Thyroid gland (tissue), 4 donors: ENCODE measurements around the gene RNF32. TPM values are rescaled to one million over a fixed set of nuclear protein-coding genes. Genes with fewer than 3 reads are reported as not detected.

ENCODE experiments used
- DNase-seq, 2 donors: peaks; one replicate each; pipeline ENCODE4 v3.0.0-alpha.2; 2019
- H3K27ac ChIP-seq, 3 donors: fragments of 200-600 bp; sonication (generic); 1 replicate in 2 of 3; 2 replicates in 1 of 3; pipeline ENCODE4 v1.5.1; 2016 to 2019; ENCODE audit warnings: mild to moderate bottlenecking in 1 of 3, moderate library complexity in 1 of 3
- H3K27me3 ChIP-seq: fragments of 200-600 bp; sonication (generic); one replicate; pipeline ENCODE4 v1.5.1; 2019
- H3K36me3 ChIP-seq, 2 donors: fragments of 200-600 bp; sonication (generic); one replicate each; pipeline ENCODE4 v1.5.1; 2016 to 2019
- H3K4me1 ChIP-seq, 2 donors: fragments of 200-600 bp; sonication (generic); one replicate each; pipeline ENCODE4 v1.5.1; 2017 to 2019
- H3K4me3 ChIP-seq, 3 donors: fragments of 200-600 bp; sonication (generic); replicated peaks in 1 of 3; 1 replicate in 2 of 3; 2 replicates in 1 of 3; pipeline ENCODE4 v1.5.1; 2016; ENCODE audit warnings: mild to moderate bottlenecking in 1 of 3
- H3K9me3 ChIP-seq: fragments of 200-600 bp; sonication (generic); one replicate; pipeline ENCODE4 v1.5.1; 2017
- CTCF ChIP-seq, 6 experiments: fragments of 200-600 bp in 3 of 6; fragments of 450-650 bp in 3 of 6; sonication (generic) in 3 of 6; IDR thresholded peaks; one replicate each; pipeline ENCODE4 v1.5.1; 2016 to 2019; ENCODE audit warnings: antibody characterized with exemption in 6 of 6, mild to moderate bottlenecking in 2 of 6, inconsistent platforms in 1 of 6, moderate library complexity in 1 of 6
- POLR2A ChIP-seq, 2 donors: fragments of 450-650 bp; IDR thresholded peaks; one replicate each; pipeline ENCODE4 v1.6.1; 2017; ENCODE audit warnings: antibody characterized with exemption in 2 of 2, mild to moderate bottlenecking in 2 of 2, moderate library complexity in 1 of 2
- WGBS, 2 donors: methylation state at CpG; one replicate each; pipeline ENCODE4 v1.1.5; 2017; 5-methylcytosine and 5-hydroxymethylcytosine counted together
- intact Hi-C: fragments of 100-400 bp; cut with DNase I; formaldehyde crosslinking; loops from one replicate; pipeline ENCODE4 v1.15.1; 2023
- total RNA-seq, 4 donors: library from RNA; depleted of rRNA; stranded (reverse); fragments of >200 nt; gene quantifications; one replicate each; pipeline ENCODE4 v1.2.3, GENCODE V29; 2016

RNF32 gene
- total RNA-seq, 4 donors from 2014 or later, result 1.1 to 3.1 (median 1.4) TPM

- intact Hi-C loops, result no loop called here
- H3K36me3 ChIP-seq, result no peaks in the 10 kb centered on the region
- H3K9me3 ChIP-seq, result no peaks in the 10 kb centered on the region
- no peaks in the 10 kb centered on the region for H3K4me1 ChIP-seq
- H3K27ac ChIP-seq, result no peak overlapping the region
- DNase-seq, result no peak
- H3K27me3 ChIP-seq, result no peaks in the 10 kb centered on the region
- no peak overlapping the region for H3K4me3 ChIP-seq
- 81 to 87% methylated on average over 4 of the region's 4 CpGs for WGBS, 2 donors
- TF ChIP-seq CTCF (IDR thresholded peaks at IDR 0.05), result no peak
- no peak for TF ChIP-seq POLR2A (IDR thresholded peaks at IDR 0.05)
Observed at GRCh38 chr7:156655983-156656382, 15.4 kb downstream of the RNF32 start.

GRCh38 chr7:156656598-156656997, 16.0 kb downstream of the RNF32 start:
- H3K27me3 ChIP-seq, result no peaks in the 10 kb centered on the region

GRCh38 chr7:156657681-156658080, 17.1 kb downstream of the RNF32 start:
- no peak for TF ChIP-seq CTCF (IDR thresholded peaks at IDR 0.05)
- TF ChIP-seq POLR2A (IDR thresholded peaks at IDR 0.05), result no peak
- H3K27me3 ChIP-seq, result no peaks in the 10 kb centered on the region
- no peak for DNase-seq
- no peaks in the 10 kb centered on the region for H3K36me3 ChIP-seq
- no peaks in the 10 kb centered on the region for H3K9me3 ChIP-seq
- H3K4me1 ChIP-seq, result no peaks in the 10 kb centered on the region
- 85 to 88% methylated on average over 4 of the region's 4 CpGs for WGBS, 2 donors
- no peak overlapping the region for H3K27ac ChIP-seq
- intact Hi-C loops, result no loop called here
- no peak overlapping the region for H3K4me3 ChIP-seq

More at GRCh38 chr7:156656598-156656997, 16.0 kb downstream of the RNF32 start:
- no peak for DNase-seq
- intact Hi-C loops, result no loop called here
- TF ChIP-seq POLR2A (IDR thresholded peaks at IDR 0.05) (no peak), CTCF (IDR thresholded peaks at IDR 0.05) (no peak)
- H3K27ac ChIP-seq, result no peak overlapping the region
- no peaks in the 10 kb centered on the region for H3K4me1 ChIP-seq
- WGBS, 2 donors, result 66 to 68% methylated on average over 7 of the region's 7 CpGs
- no peak overlapping the region for H3K4me3 ChIP-seq
- H3K36me3 ChIP-seq, result no peaks in the 10 kb centered on the region
- H3K9me3 ChIP-seq, result no peaks in the 10 kb centered on the region

GRCh38 chr7:156659203-156659602, 18.6 kb downstream of the RNF32 start:
- no peak overlapping the region for H3K4me3 ChIP-seq
- intact Hi-C loops, result no loop called here
- no peaks in the 10 kb centered on the region for H3K27me3 ChIP-seq
- 86% methylated on average over 6 of the region's 6 CpGs for WGBS, 2 donors
- no peak overlapping the region for H3K27ac ChIP-seq
- no peaks in the 10 kb centered on the region for H3K9me3 ChIP-seq
- no peaks in the 10 kb centered on the region for H3K4me1 ChIP-seq
- no peak for TF ChIP-seq CTCF (IDR thresholded peaks at IDR 0.05)
- TF ChIP-seq POLR2A (IDR thresholded peaks at IDR 0.05), result no peak
- H3K36me3 ChIP-seq, result no peaks in the 10 kb centered on the region
- no peak for DNase-seq

- TF ChIP-seq CTCF (IDR thresholded peaks at IDR 0.05) (no peak), POLR2A (IDR thresholded peaks at IDR 0.05) (no peak)
- Histone ChIP-seq H3K4me1 (no peaks in the 10 kb centered on the region), H3K36me3 (no peaks in the 10 kb centered on the region), H3K4me3 (no peak overlapping the region), H3K27me3 (no peaks in the 10 kb centered on the region), H3K9me3 (no peaks in the 10 kb centered on the region), H3K27ac (no peak overlapping the region)
- WGBS, 2 donors, result 59 to 69% methylated on average over 11 of the region's 11 CpGs
- intact Hi-C loops, result no loop called here
- DNase-seq, result peak; percentile 44 to 50
Observed at GRCh38 chr7:156659961-156660360, 19.4 kb downstream of the RNF32 start.
